ENCODE measurements around the gene EVA1C. TPM values are rescaled to one million over a fixed set of nuclear protein-coding genes. Genes with fewer than 3 reads are reported as not detected.

The EVA1C gene
- total and polyA plus RNA-seq, 9 of the 15 experiments (the other 6 are each of a cell fraction or from before 2014, with no cell fraction given) = 0.22 TPM; not detected in 8

- TF ChIP-seq ZNF79 (CRISPR knock-in tag; IDR thresholded peaks at IDR 0.05; ENCODE audit: low read depth) = no peak
- TF ChIP-seq HNRNPUL1 (IDR thresholded peaks at IDR 0.05; ENCODE audit: low read length) = no peak
- TF ChIP-seq TEAD1 (CRISPR knock-in tag; IDR thresholded peaks at IDR 0.05) = peak in 1 of 2 experiments; percentile 60; a peak in 3 of 4 replicates
- TF ChIP-seq, protein P1, sequence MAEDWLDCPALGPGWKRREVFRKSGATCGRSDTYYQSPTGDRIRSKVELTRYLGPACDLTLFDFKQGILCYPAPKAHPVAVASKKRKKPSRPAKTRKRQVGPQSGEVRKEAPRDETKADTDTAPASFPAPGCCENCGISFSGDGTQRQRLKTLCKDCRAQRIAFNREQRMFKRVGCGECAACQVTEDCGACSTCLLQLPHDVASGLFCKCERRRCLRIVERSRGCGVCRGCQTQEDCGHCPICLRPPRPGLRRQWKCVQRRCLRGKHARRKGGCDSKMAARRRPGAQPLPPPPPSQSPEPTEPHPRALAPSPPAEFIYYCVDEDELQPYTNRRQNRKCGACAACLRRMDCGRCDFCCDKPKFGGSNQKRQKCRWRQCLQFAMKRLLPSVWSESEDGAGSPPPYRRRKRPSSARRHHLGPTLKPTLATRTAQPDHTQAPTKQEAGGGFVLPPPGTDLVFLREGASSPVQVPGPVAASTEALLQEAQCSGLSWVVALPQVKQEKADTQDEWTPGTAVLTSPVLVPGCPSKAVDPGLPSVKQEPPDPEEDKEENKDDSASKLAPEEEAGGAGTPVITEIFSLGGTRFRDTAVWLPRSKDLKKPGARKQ (CRISPR knock-in tag; IDR thresholded peaks at IDR 0.05) = no peak
- TF ChIP-seq CEBPZ (IDR thresholded peaks at IDR 0.05; ENCODE audit: borderline replicate concordance, low read depth, low read length) = no peak
- peak; percentile 68; the same call in 1 of the 2 replicates for TF ChIP-seq KLF13 (tag; IDR thresholded peaks at IDR 0.05; ENCODE audit: borderline replicate concordance, low read depth)
- no peak for TF ChIP-seq RB1 (IDR thresholded peaks at IDR 0.05; ENCODE audit: low read depth)
- TF ChIP-seq HOXB6 (CRISPR knock-in tag; IDR thresholded peaks at IDR 0.05; ENCODE audit: borderline replicate concordance) = no peak
- peak; percentile 63; the same call in 1 of the 2 replicates for TF ChIP-seq FOXJ2 (tag; IDR thresholded peaks at IDR 0.05)
- TF ChIP-seq TGIF2 (CRISPR knock-in tag; IDR thresholded peaks at IDR 0.05) = no peak
- TF ChIP-seq, protein P2, sequence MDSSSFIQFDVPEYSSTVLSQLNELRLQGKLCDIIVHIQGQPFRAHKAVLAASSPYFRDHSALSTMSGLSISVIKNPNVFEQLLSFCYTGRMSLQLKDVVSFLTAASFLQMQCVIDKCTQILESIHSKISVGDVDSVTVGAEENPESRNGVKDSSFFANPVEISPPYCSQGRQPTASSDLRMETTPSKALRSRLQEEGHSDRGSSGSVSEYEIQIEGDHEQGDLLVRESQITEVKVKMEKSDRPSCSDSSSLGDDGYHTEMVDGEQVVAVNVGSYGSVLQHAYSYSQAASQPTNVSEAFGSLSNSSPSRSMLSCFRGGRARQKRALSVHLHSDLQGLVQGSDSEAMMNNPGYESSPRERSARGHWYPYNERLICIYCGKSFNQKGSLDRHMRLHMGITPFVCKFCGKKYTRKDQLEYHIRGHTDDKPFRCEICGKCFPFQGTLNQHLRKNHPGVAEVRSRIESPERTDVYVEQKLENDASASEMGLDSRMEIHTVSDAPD (CRISPR knock-in tag; IDR thresholded peaks at IDR 0.05) = no peak
- TF ChIP-seq TEAD2 (tag; IDR thresholded peaks at IDR 0.05) = no peak
- TF ChIP-seq KAT7 (CRISPR knock-in tag; IDR thresholded peaks at IDR 0.05; ENCODE audit: borderline replicate concordance) = peak; percentile 36; the same call in 1 of the 2 replicates
- TF ChIP-seq SMAD2 (IDR thresholded peaks at IDR 0.05; ENCODE audit: low read depth, low read length) = no peak
- TF ChIP-seq KLF6 (CRISPR knock-in tag; IDR thresholded peaks at IDR 0.05; ENCODE audit: borderline replicate concordance) = no peak
- TF ChIP-seq TAF1 (IDR thresholded peaks at IDR 0.05; ENCODE audit: control insufficient read depth, extremely low read depth, insufficient read depth, low read length, severe bottlenecking) = peak; percentile 78
- TF ChIP-seq, protein P3, sequence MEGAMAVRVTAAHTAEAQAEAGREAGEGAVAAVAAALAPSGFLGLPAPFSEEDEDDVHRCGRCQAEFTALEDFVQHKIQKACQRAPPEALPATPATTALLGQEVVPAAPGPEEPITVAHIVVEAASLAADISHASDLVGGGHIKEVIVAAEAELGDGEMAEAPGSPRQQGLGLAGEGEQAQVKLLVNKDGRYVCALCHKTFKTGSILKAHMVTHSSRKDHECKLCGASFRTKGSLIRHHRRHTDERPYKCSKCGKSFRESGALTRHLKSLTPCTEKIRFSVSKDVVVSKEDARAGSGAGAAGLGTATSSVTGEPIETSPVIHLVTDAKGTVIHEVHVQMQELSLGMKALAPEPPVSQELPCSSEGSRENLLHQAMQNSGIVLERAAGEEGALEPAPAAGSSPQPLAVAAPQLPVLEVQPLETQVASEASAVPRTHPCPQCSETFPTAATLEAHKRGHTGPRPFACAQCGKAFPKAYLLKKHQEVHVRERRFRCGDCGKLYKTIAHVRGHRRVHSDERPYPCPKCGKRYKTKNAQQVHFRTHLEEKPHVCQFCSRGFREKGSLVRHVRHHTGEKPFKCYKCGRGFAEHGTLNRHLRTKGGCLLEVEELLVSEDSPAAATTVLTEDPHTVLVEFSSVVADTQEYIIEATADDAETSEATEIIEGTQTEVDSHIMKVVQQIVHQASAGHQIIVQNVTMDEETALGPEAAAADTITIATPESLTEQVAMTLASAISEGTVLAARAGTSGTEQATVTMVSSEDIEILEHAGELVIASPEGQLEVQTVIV (CRISPR knock-in tag; IDR thresholded peaks at IDR 0.05; ENCODE audit: borderline replicate concordance) = no peak
Measured at GRCh38 chr21:32392880-32393676, 19.4 kb upstream of the EVA1C start, which contains the start of gene URB1 (continued).
